GM18498 (cell line): ENCODE results near the gene SDHC.

Experiments used
- ATAC-seq: cut with Tn5 transposase; IDR thresholded peaks from one replicate; pipeline ENCODE4 v1.9.1; 2021; ENCODE audit warnings: mild to moderate bottlenecking, moderate library complexity; ENCODE audit not compliant: unreplicated experiment

SDHC gene

GRCh38 chr1:161314201-161314981, at the start of gene SDHC:
TSS of gene SDHC (plus strand) at chr1:161314381. CDS start at chr1:161314406, 25 bp downstream.
- ATAC-seq = peak; percentile 98

GRCh38 chr1:161265305-161265704, 48.9 kb upstream of the SDHC start:
- no peak for ATAC-seq

- no peak for ATAC-seq
These were observed 48.0 kb upstream of the SDHC start for GRCh38 chr1:161266202-161266601.

- no peak for ATAC-seq
These were observed 47.3 kb upstream of the SDHC start for GRCh38 chr1:161266836-161267235.

- ATAC-seq = no peak
These were observed 46.9 kb upstream of the SDHC start for GRCh38 chr1:161267321-161267720.

GRCh38 chr1:161273402-161273801, 40.8 kb upstream of the SDHC start:
- no peak for ATAC-seq

GRCh38 chr1:161274874-161275273, 39.3 kb upstream of the SDHC start:
- ATAC-seq = no peak

- no peak for ATAC-seq
These were observed 31.2 kb upstream of the SDHC start for GRCh38 chr1:161282991-161283390.

GRCh38 chr1:161285113-161285512, 29.1 kb upstream of the SDHC start:
- no peak for ATAC-seq

GRCh38 chr1:161285521-161285920, 28.7 kb upstream of the SDHC start:
- ATAC-seq = no peak

- ATAC-seq = no peak
These were observed 26.6 kb upstream of the SDHC start for GRCh38 chr1:161287482-161288054.

GRCh38 chr1:161290779-161291178, 23.4 kb upstream of the SDHC start:
- ATAC-seq = no peak

GRCh38 chr1:161297415-161297814, 16.8 kb upstream of the SDHC start:
- ATAC-seq = no peak

- no peak for ATAC-seq
These were observed 16.1 kb upstream of the SDHC start for GRCh38 chr1:161298116-161298515.

- no peak for ATAC-seq
These were observed 14.8 kb upstream of the SDHC start for GRCh38 chr1:161299347-161299746.

GRCh38 chr1:161300478-161300877, 13.7 kb upstream of the SDHC start:
- ATAC-seq = no peak

GRCh38 chr1:161304927-161305866, 9.0 kb upstream of the SDHC start:
- no peak for ATAC-seq

- ATAC-seq = peak; percentile 83
These were observed 8.2 kb upstream of the SDHC start for GRCh38 chr1:161305867-161306519.

GRCh38 chr1:161307230-161307768, 6.9 kb upstream of the SDHC start:
- no peak for ATAC-seq

GRCh38 chr1:161307892-161308638, 6.1 kb upstream of the SDHC start:
- ATAC-seq = no peak
